Myometrial cell (primary cell): ENCODE data around the gene CNTN5. TPM values are rescaled to one million over a fixed set of nuclear protein-coding genes. Genes with fewer than 3 reads are reported as not detected.

Experiments
- total RNA-seq: library from RNA; depleted of rRNA; stranded (reverse); fragments of >200 nt; gene quantifications from 2 replicates; pipeline ENCODE4 v1.2.3, GENCODE V29; 2015

The CNTN5 gene
- not detected in 2 replicates for total RNA-seq

GRCh38 chr11:99020352-99021225 is at the start of gene CNTN5:
Gene CNTN5 (plus strand): TSS chr11:99020949.

